Measurements from ENCODE around the gene MYADM. TPM values are rescaled to one million over a fixed set of nuclear protein-coding genes. Genes with fewer than 3 reads are reported as not detected.

Gene MYADM
- total and polyA plus RNA-seq, 2 donors (not counting 1 experiment from before 2014, with no cell fraction given) = 18.5 to 172 TPM

GRCh38 chr19:53907690-53908089 is 40.0 kb downstream of the MYADM start:
- Histone ChIP-seq H3K9me3 (ENCODE audit: control extremely low read depth in 1 of 3, control insufficient read depth in 2 of 3, insufficient read depth in 1 of 3, low read length in 2 of 3) (peaks cover 0 to 41% (median 0%) of the 10 kb centered on the region in 3 donors), H3K27me3 (replicated peaks in 1 of 4; ENCODE audit: control extremely low read depth in 1 of 4, control insufficient read depth in 3 of 4, insufficient read depth in 4 of 4, low read length in 3 of 4) (peaks cover 0 to 62% (median 41%) of the 10 kb centered on the region in 4 experiments), H3K4me2 (replicated peaks; ENCODE audit: low read depth, low read length, poor library complexity, severe bottlenecking) (peak overlapping the region; percentile 57), H3K4me1 (ENCODE audit: control insufficient read depth in 2 of 2, insufficient read depth in 2 of 2, low read length in 2 of 2) (peaks cover 25 to 30% of the 10 kb centered on the region in 2 donors), H4K20me1 (ENCODE audit: control insufficient read depth, insufficient read depth, low read length, poor library complexity, severe bottlenecking) (no peaks in the 10 kb centered on the region), H3K9ac (ENCODE audit: low read length) (no peak overlapping the region), H3K27ac (ENCODE audit: low read length in 2 of 2) (no peak overlapping the region), H3K79me2 (ENCODE audit: control insufficient read depth, insufficient read depth, low read length) (no peaks in the 10 kb centered on the region), H3K4me3 (ENCODE audit: control extremely low read depth in 1 of 5, extremely low read depth in 1 of 5, insufficient read depth in 1 of 5, low read depth in 2 of 5, low read length in 4 of 5) (no peak overlapping the region), H2AFZ (ENCODE audit: insufficient read depth, low read depth, low read length, poor library complexity, severe bottlenecking) (no peak overlapping the region), H3K36me3 (replicated peaks in 1 of 2; ENCODE audit: control extremely low read depth in 1 of 2, control insufficient read depth in 1 of 2, extremely low read depth in 1 of 2, insufficient read depth in 2 of 2, low read length in 1 of 2) (no peaks in the 10 kb centered on the region)
- no peak overlapping the region for H3K27ac Mint-ChIP-seq
- TF ChIP-seq CTCF (IDR thresholded peaks at IDR 0.05) (no peak), EZH2 (IDR thresholded peaks at IDR 0.05; ENCODE audit: borderline replicate concordance, insufficient read depth, low read depth, low read length, poor library complexity, severe bottlenecking) (no peak)
- ChIA-PET CTCF (no interaction called here), POLR2A (no interaction called here)
- peaks cover 79% of the 10 kb centered on the region for H3K27me3 Mint-ChIP-seq
- WGBS (ENCODE audit: insufficient coverage) = 26% methylated on average over 17 of the region's 17 CpGs
- peaks cover 23% of the 10 kb centered on the region for H3K4me1 Mint-ChIP-seq
- DNase-seq (no peak), ATAC-seq (ENCODE audit: low read depth) (no peak)
- peak overlapping the region; percentile 31 for H3K4me3 Mint-ChIP-seq
- intact Hi-C loops (cut with micrococcal nuclease) = no loop called here
- no peaks in the 10 kb centered on the region for H3K9me3 Mint-ChIP-seq (ENCODE audit: insufficient read depth)

- H3K4me2 ChIP-seq (replicated peaks; ENCODE audit: low read depth, low read length, poor library complexity, severe bottlenecking) = peak overlapping the region; percentile 57
- WGBS (ENCODE audit: insufficient coverage) = 8% methylated on average over 47 of the region's 51 CpGs
- H3K9me3 ChIP-seq (ENCODE audit: control extremely low read depth in 1 of 3, control insufficient read depth in 2 of 3, insufficient read depth in 1 of 3, low read length in 2 of 3) = peaks cover 0 to 38% (median 0%) of the 10 kb centered on the region in 3 donors
- H2AFZ ChIP-seq (ENCODE audit: insufficient read depth, low read depth, low read length, poor library complexity, severe bottlenecking) = no peak overlapping the region
- no peak overlapping the region for H3K4me3 ChIP-seq (ENCODE audit: control extremely low read depth in 1 of 5, extremely low read depth in 1 of 5, insufficient read depth in 1 of 5, low read depth in 2 of 5, low read length in 4 of 5)
- ChIA-PET CTCF (no interaction called here), POLR2A (no interaction called here)
- no peaks in the 10 kb centered on the region for H3K36me3 ChIP-seq (replicated peaks in 1 of 2; ENCODE audit: control extremely low read depth in 1 of 2, control insufficient read depth in 1 of 2, extremely low read depth in 1 of 2, insufficient read depth in 2 of 2, low read length in 1 of 2)
- ATAC-seq (ENCODE audit: low read depth) = peak; percentile 60
- H3K27ac Mint-ChIP-seq = no peak overlapping the region
- H3K27me3 ChIP-seq (replicated peaks in 1 of 4; ENCODE audit: control extremely low read depth in 1 of 4, control insufficient read depth in 3 of 4, insufficient read depth in 4 of 4, low read length in 3 of 4) = peaks cover 0 to 68% (median 40%) of the 10 kb centered on the region in 4 experiments
- H3K4me3 Mint-ChIP-seq = peak overlapping the region; percentile 38
- peaks cover 23% of the 10 kb centered on the region for H3K4me1 Mint-ChIP-seq
- peak; percentile 47 for DNase-seq
- no peak overlapping the region for H3K27ac ChIP-seq (ENCODE audit: low read length in 2 of 2)
- no peaks in the 10 kb centered on the region for H4K20me1 ChIP-seq (ENCODE audit: control insufficient read depth, insufficient read depth, low read length, poor library complexity, severe bottlenecking)
- H3K9me3 Mint-ChIP-seq (ENCODE audit: insufficient read depth) = no peaks in the 10 kb centered on the region
- no peaks in the 10 kb centered on the region for H3K79me2 ChIP-seq (ENCODE audit: control insufficient read depth, insufficient read depth, low read length)
- H3K27me3 Mint-ChIP-seq = peaks cover 78% of the 10 kb centered on the region
- peak; percentile 69 for TF ChIP-seq EZH2 (IDR thresholded peaks at IDR 0.05; ENCODE audit: borderline replicate concordance, insufficient read depth, low read depth, low read length, poor library complexity, severe bottlenecking)
- no peak for TF ChIP-seq CTCF (IDR thresholded peaks at IDR 0.05)
- H3K9ac ChIP-seq (ENCODE audit: low read length) = no peak overlapping the region
- intact Hi-C loops (cut with micrococcal nuclease) = no loop called here
- H3K4me1 ChIP-seq (ENCODE audit: control insufficient read depth in 2 of 2, insufficient read depth in 2 of 2, low read length in 2 of 2) = peaks cover 25 to 30% of the 10 kb centered on the region in 2 donors
Measured at GRCh38 chr19:53908106-53908934, 40.6 kb downstream of the MYADM start.

Measured in B cell (primary cell).